ENCODE results near the gene PLBD2. TPM values are rescaled to one million over a fixed set of nuclear protein-coding genes. Genes with fewer than 3 reads are reported as not detected.
A peak's percentile ranks its signal among the peaks of the same experiment; 100 is the strongest.

The PLBD2 gene
- total RNA-seq, 1 donor from 2014 or later = 26.6 TPM

- Mint-ChIP-seq H3K27me3 (ENCODE audit: unreplicated experiment) (peaks cover 1% of the 10 kb centered on the region), H3K27ac (ENCODE audit: unreplicated experiment) (peak overlapping the region; percentile 45), H3K4me3 (ENCODE audit: unreplicated experiment) (peak overlapping the region; percentile 97)
These were observed 24.3 kb upstream of the PLBD2 start for GRCh38 chr12:113333877-113334785.

GRCh38 chr12:113334786-113335539 is 23.4 kb upstream of the PLBD2 start, which contains the start of gene SLC8B1:
TSS of gene SLC8B1 (minus strand) at chr12:113335109. CDS start at chr12:113332878, 2,231 bp downstream.
- H3K36me3 Mint-ChIP-seq (ENCODE audit: low read depth, unreplicated experiment) = peaks cover 13% of the 10 kb centered on the region
- H3K9me3 Mint-ChIP-seq (ENCODE audit: unreplicated experiment) = no peaks in the 10 kb centered on the region
- TF ChIP-seq CTCF (IDR thresholded peaks at IDR 0.05; ENCODE audit: unreplicated experiment) = no peak
- peak within 1 kb of the TSS; percentile 45 for H3K27ac Mint-ChIP-seq (ENCODE audit: unreplicated experiment)
- peak; percentile 95 for DNase-seq (ENCODE audit: low spot score)
- H3K4me1 Mint-ChIP-seq (ENCODE audit: unreplicated experiment) = peaks cover 6% of the 10 kb centered on the region
- H3K4me3 Mint-ChIP-seq (ENCODE audit: unreplicated experiment) = peak within 1 kb of the TSS; percentile 97
- peaks cover 1% of the 10 kb centered on the region for H3K27me3 Mint-ChIP-seq (ENCODE audit: unreplicated experiment)

More at GRCh38 chr12:113333877-113334785, 24.3 kb upstream of the PLBD2 start:
- Mint-ChIP-seq H3K4me1 (ENCODE audit: unreplicated experiment) (peaks cover 14% of the 10 kb centered on the region), H3K9me3 (ENCODE audit: unreplicated experiment) (no peaks in the 10 kb centered on the region), H3K36me3 (ENCODE audit: low read depth, unreplicated experiment) (peaks cover 17% of the 10 kb centered on the region)
- no peak for DNase-seq (ENCODE audit: low spot score)
- TF ChIP-seq CTCF (IDR thresholded peaks at IDR 0.05; ENCODE audit: unreplicated experiment) = no peak

- Mint-ChIP-seq H3K4me3 (ENCODE audit: unreplicated experiment) (no peak overlapping the region), H3K9me3 (ENCODE audit: unreplicated experiment) (no peaks in the 10 kb centered on the region), H3K27me3 (ENCODE audit: unreplicated experiment) (no peaks in the 10 kb centered on the region), H3K36me3 (ENCODE audit: low read depth, unreplicated experiment) (no peaks in the 10 kb centered on the region), H3K4me1 (ENCODE audit: unreplicated experiment) (peaks cover 2% of the 10 kb centered on the region), H3K27ac (ENCODE audit: unreplicated experiment) (no peak overlapping the region)
- no peak for TF ChIP-seq CTCF (IDR thresholded peaks at IDR 0.05; ENCODE audit: unreplicated experiment)
- no peak for DNase-seq (ENCODE audit: low spot score)
These were observed 18.8 kb upstream of the PLBD2 start for GRCh38 chr12:113339540-113339939.

- Mint-ChIP-seq H3K4me1 (ENCODE audit: unreplicated experiment) (no peaks in the 10 kb centered on the region), H3K36me3 (ENCODE audit: low read depth, unreplicated experiment) (no peaks in the 10 kb centered on the region), H3K27ac (ENCODE audit: unreplicated experiment) (no peak overlapping the region), H3K9me3 (ENCODE audit: unreplicated experiment) (no peaks in the 10 kb centered on the region), H3K4me3 (ENCODE audit: unreplicated experiment) (no peak overlapping the region), H3K27me3 (ENCODE audit: unreplicated experiment) (no peaks in the 10 kb centered on the region)
- TF ChIP-seq CTCF (IDR thresholded peaks at IDR 0.05; ENCODE audit: unreplicated experiment) = no peak
- DNase-seq (ENCODE audit: low spot score) = no peak
These were observed 18.3 kb upstream of the PLBD2 start for GRCh38 chr12:113340061-113340460.

Data from endothelial cell (in vitro differentiated cells).